ENCODE data around the gene SLC6A4. TPM values are rescaled to one million over a fixed set of nuclear protein-coding genes. Genes with fewer than 3 reads are reported as not detected.

SLC6A4 gene
- total and polyA plus RNA-seq, 4 donors, result 3.5 to 12.7 (median 8.8) TPM

Small RNA genes within 50 kb of the gene (small RNA-seq; reads per million reads assigned to genes)
- gene RF00154 (ENCODE audit: low replicate concordance), result 25.3 reads per million, percentile 97 among the genes with 10 or more reads in this experiment

Other genes starting within 250 kb of the SLC6A4 start
- 10 to 100 TPM; 24.8 to 33.5 TPM for gene NSRP1, start 118.9 kb downstream of the SLC6A4 start, total RNA-seq
- 10 to 100 TPM; 22.3 to 22.8 TPM for gene NSRP1, start 118.9 kb downstream of the SLC6A4 start, polyA plus RNA-seq
- 10 to 100 TPM; 25.9 to 50.9 TPM for gene BLMH, start 56.2 kb upstream of the SLC6A4 start, total RNA-seq
- gene BLMH, start 56.2 kb upstream of the SLC6A4 start, polyA plus RNA-seq, result 10 to 100 TPM; 10.5 to 17.3 TPM
- not detected for gene TMIGD1, start 98.4 kb upstream of the SLC6A4 start, total RNA-seq
- not detected for gene TMIGD1, start 98.4 kb upstream of the SLC6A4 start, polyA plus RNA-seq
- gene CPD, start 143.2 kb upstream of the SLC6A4 start, total RNA-seq, result 100 to 1,000 TPM; 106 to 126 TPM
- gene CPD, start 143.2 kb upstream of the SLC6A4 start, polyA plus RNA-seq, result 10 to 100 TPM; 11.1 to 69.8 TPM
- gene GOSR1, start 241.7 kb upstream of the SLC6A4 start, total RNA-seq, result 10 to 100 TPM; 40.7 to 45.1 TPM
- 10 to 100 TPM; 14.8 to 23.5 TPM for gene GOSR1, start 241.7 kb upstream of the SLC6A4 start, polyA plus RNA-seq

All from lung (tissue), 5 donors.